ENCODE results near the gene ZNHIT2.

The ZNHIT2 gene

DNA sequence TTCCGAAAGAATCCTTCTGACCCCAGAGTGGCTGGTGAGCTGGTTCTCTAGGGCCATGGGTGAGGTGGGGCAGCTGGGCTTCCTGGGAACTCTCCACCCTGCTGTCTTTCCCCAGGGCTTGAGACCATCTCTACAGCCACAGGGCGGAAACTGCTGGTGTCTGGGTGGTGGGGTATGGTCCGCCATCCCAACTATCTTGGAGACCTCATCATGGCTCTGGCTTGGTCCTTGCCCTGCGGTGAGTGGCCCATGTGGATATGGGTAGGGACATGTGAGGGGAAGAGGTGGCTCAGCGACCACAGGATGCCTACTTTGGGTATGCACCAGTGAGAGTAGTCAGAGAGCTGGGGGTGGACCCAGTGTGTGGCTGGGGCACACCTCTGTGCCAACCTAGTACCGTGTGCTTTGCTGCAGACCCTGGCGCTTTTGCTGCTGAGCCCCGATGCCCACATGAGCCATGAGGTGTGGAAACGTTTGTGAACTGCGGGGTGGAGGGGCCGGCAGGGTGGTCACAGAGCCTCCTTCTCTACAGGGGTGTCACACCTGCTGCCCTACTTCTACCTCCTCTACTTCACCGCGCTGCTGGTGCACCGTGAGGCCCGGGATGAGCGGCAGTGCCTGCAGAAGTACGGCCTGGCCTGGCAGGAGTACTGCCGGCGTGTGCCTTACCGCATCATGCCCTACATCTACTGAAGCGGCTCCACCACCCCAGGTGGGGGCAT is 2.0 kb downstream of the ZNHIT2 start:
- POLR2A ChIA-PET: interaction anchor here (1.0 to 2.3 kb wide), 2 partner anchors 13 to 32 kb away, joined by 3 to 6 read pairs; no protein-coding TSS in a partner anchor
- no peak for DNase-seq (ENCODE audit: extremely low spot score)
- CTCF ChIA-PET: no interaction called here
- TF ChIP-seq ZNF384 (IDR thresholded peaks at IDR 0.05) (no peak), ELF4 (IDR thresholded peaks at IDR 0.05) (0 out of 2 replicates have a peak, but pooled peaks have one; percentile 18), ARNT (IDR thresholded peaks at IDR 0.05) (no peak), SP1 (IDR thresholded peaks at IDR 0.05) (no peak), FOXK2 (IDR thresholded peaks at IDR 0.05) (no peak), HDGF (IDR thresholded peaks at IDR 0.05; ENCODE audit: borderline replicate concordance) (0 out of 2 replicates have a peak, but pooled peaks have one; percentile 16), NFRKB (IDR thresholded peaks at IDR 0.05) (no peak)

DNA sequence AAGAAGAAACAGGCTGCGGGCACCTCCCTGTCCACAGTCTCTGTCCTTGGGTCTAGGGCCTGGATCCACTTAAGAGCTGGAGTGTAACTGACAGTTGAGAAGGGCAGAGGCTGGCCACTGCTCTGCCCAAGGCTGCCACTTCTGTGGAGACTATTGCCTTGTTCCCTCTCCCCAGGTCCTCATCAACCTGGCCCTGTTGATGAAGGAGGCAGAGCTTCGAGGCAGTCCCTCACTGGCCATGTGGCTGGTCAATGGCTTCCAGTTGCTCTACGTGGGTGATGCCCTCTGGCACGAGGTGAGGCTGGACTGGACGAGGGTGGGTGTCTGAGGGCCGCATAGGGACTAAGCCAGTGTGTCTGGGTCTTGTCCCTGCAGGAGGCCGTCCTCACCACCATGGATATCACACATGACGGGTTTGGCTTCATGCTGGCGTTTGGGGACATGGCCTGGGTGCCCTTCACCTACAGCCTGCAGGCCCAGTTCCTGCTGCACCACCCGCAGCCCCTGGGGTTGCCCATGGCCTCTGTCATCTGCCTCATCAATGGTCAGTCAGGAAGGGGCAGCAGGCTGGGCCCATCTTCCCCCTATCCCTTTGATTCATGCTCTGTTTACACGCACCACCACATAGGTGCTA is 2.8 kb downstream of the ZNHIT2 start:
- TF ChIP-seq NFRKB (IDR thresholded peaks at IDR 0.05) (no peak), HDGF (IDR thresholded peaks at IDR 0.05; ENCODE audit: borderline replicate concordance) (no peak), ARNT (IDR thresholded peaks at IDR 0.05) (no peak), PKNOX1 (IDR thresholded peaks at IDR 0.05) (no peak), CTBP1 (IDR thresholded peaks at IDR 0.05; ENCODE audit: borderline replicate concordance) (no peak), ELF4 (IDR thresholded peaks at IDR 0.05) (no peak), ZNF384 (IDR thresholded peaks at IDR 0.05) (no peak), BHLHE40 (IDR thresholded peaks at IDR 0.05; ENCODE audit: borderline replicate concordance) (no peak), SUZ12 (IDR thresholded peaks at IDR 0.05) (no peak), FOXK2 (IDR thresholded peaks at IDR 0.05) (no peak), FOXM1 (IDR thresholded peaks at IDR 0.05; ENCODE audit: borderline replicate concordance) (no peak), SP1 (IDR thresholded peaks at IDR 0.05) (no peak), FOXA1 (IDR thresholded peaks at IDR 0.05) (no peak), L3MBTL2 (conservative IDR thresholded peaks at IDR 0.05) (no peak), TARDBP (IDR thresholded peaks at IDR 0.05) (no peak)
- ChIA-PET POLR2A (no interaction called here), CTCF (no interaction called here)
- DNase-seq (ENCODE audit: extremely low spot score): no peak

DNA sequence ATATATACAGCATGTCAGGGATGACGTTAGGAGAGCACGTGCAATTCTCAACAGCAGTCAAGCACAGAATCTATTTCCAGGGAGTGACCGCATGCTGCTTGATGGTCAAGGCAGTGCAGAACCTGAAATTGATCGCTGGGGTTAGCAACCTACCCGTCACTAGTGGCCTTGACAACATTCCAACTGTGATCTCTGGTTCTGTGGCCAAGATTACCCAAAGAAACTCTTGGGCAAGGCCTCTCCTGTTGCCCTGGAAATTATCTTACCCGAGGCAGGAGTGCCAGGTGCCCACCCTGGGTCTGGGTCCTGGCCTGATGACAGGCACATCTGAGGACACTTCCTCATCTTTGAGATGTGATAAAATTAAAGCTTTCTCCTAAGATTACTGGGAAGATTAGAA is 3.7 kb downstream of the ZNHIT2 start:
- CTCF ChIA-PET: interaction anchor here (1.4 to 2.0 kb wide), 3 partner anchors 50 to 249 kb away, joined by 3 to 5 read pairs (median 4); partner anchors contain the start of gene CAPN1
- TF ChIP-seq CTBP1 (IDR thresholded peaks at IDR 0.05; ENCODE audit: borderline replicate concordance) (no peak), FOXK2 (IDR thresholded peaks at IDR 0.05) (no peak), FOXM1 (IDR thresholded peaks at IDR 0.05; ENCODE audit: borderline replicate concordance) (no peak), PKNOX1 (IDR thresholded peaks at IDR 0.05) (no peak), SP1 (IDR thresholded peaks at IDR 0.05) (no peak), ARNT (IDR thresholded peaks at IDR 0.05) (no peak), FOXA1 (IDR thresholded peaks at IDR 0.05) (no peak), BHLHE40 (IDR thresholded peaks at IDR 0.05; ENCODE audit: borderline replicate concordance) (no peak), LEF1 (IDR thresholded peaks at IDR 0.05; ENCODE audit: borderline replicate concordance) (no peak)
- POLR2A ChIA-PET: interaction anchor here (1.3 to 4.2 kb wide), 2 partner anchors 8 to 22 kb away, joined by 6 to 35 read pairs; partner anchors contain the start of genes FAU, MRPL49 and SYVN1
- DNase-seq (ENCODE audit: extremely low spot score): no peak

DNA sequence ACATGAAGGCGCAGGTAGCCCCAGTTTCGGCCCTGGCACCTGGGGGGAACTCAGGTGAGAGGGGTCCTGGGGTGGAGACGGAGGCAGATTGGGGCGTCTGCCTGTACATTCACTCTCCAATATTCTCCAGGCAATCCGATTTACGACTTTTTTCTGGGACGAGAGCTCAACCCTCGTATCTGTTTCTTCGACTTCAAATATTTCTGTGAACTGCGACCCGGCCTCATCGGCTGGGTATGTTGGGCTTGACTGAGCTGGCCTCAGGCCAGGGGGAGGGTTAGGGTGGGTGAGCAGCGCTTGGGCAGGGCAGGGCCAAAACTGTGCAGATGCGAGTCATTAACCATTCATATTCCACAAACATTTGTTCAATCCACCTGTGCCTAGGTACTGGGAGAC is 4.1 kb downstream of the ZNHIT2 start:
- no peak for DNase-seq (ENCODE audit: extremely low spot score)
- ChIA-PET POLR2A (interaction anchor here (1.3 to 4.2 kb wide), 3 partner anchors 9 to 149 kb away, joined by 5 to 35 read pairs (median 6); partner anchors contain the start of genes FAU, MRPL49, POLA2 and SYVN1), CTCF (interaction anchor here (0.7 to 3.5 kb wide), 8 partner anchors 11 to 248 kb away, joined by 3 to 20 read pairs (median 5); partner anchors contain the start of genes ARL2 and CAPN1)
- TF ChIP-seq FOXA1 (IDR thresholded peaks at IDR 0.05): no peak

DNA sequence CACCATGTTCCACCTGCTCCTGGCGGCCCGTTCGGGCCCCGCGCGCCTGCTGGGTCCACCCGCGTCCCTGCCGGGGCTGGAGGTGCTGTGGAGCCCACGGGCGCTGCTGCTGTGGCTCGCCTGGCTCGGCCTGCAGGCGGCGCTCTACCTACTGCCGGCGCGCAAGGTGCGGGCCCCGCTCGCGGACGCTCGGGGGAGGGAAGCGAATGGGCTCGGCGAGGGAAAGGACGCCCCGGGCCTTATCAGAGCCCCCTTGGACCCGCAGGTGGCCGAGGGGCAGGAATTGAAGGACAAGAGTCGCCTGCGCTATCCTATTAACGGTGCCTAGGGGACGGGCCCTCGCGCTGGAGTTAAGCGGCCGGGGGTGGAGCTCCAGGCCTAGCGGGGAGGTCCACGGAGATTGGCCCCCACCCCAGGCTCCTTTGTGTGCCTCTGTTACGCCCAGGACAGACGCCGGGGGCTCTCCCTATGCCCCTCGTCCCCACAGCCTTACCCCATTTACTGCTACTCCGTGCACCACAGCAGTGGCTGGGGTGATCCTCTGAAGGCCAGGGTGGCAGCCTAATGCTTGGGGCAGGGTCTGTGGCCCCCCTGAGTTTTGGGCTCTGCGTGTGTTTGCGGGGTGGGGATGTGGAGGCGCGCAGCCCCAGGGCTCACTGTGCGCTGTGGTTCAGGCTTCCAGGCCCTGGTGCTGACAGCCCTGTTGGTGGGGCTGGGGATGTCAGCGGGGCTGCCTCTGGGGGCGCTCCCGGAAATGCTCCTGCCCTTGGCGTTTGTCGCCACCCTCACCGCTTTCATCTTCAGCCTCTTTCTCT is 4.7 kb downstream of the ZNHIT2 start:
- POLR2A ChIA-PET: interaction anchor here (0.9 to 4.2 kb wide), 15 partner anchors 9 to 1176 kb away, joined by 3 to 35 read pairs (median 6); partner anchors contain the start of genes ARL2, CAPN1, CDCA5 and FAU
- TF ChIP-seq BHLHE40 (IDR thresholded peaks at IDR 0.05; ENCODE audit: borderline replicate concordance) (no peak), TARDBP (IDR thresholded peaks at IDR 0.05) (peak; percentile 97), NFRKB (IDR thresholded peaks at IDR 0.05) (no peak)
- peak; percentile 64 for DNase-seq (ENCODE audit: extremely low spot score)
- CTCF ChIA-PET: interaction anchor here (0.6 to 3.5 kb wide), 10 partner anchors 11 to 387 kb away, joined by 3 to 20 read pairs (median 5); partner anchors contain the start of genes ARL2 and CAPN1

Data from HEK293T (cell line).